HepG2 (cell line): ENCODE results near the gene ZNF230. TPM values are rescaled to one million over a fixed set of nuclear protein-coding genes. Genes with fewer than 3 reads are reported as not detected.

ENCODE experiments used
- ELF1 ChIP-seq: sonication (generic); formaldehyde crosslinking; IDR thresholded peaks from 2 replicates; pipeline ENCODE4 v1.4.0; 2020; ENCODE audit warnings: missing genetic modification reagents
- ERF ChIP-seq: IDR thresholded peaks from 2 replicates; pipeline ENCODE4 v1.6.1; 2018; ENCODE audit warnings: missing biosample characterization, missing genetic modification reagents
- ESRRA ChIP-seq: sonication (generic); formaldehyde crosslinking; IDR thresholded peaks from 2 replicates; pipeline ENCODE4 v1.5.1; 2020; ENCODE audit warnings: mild to moderate bottlenecking, low read depth, missing genetic modification reagents
- ETV6 ChIP-seq: sonication (generic); formaldehyde crosslinking; conservative IDR thresholded peaks from 2 replicates; pipeline ENCODE4 v1.4.0; 2020; ENCODE audit warnings: missing genetic modification reagents
- FOXA1 ChIP-seq, 2 experiments: fragments of 450-650 bp in 1 of 2; sonication (generic) in 1 of 2; formaldehyde crosslinking in 1 of 2; IDR thresholded peaks; 2 replicates each; pipeline versions ENCODE4 v1.4.0 to v1.6.1; 2016 to 2020; ENCODE audit warnings: missing genetic modification reagents in 1 of 2
- FOXP1 ChIP-seq, 2 experiments: fragments of 450-650 bp in 1 of 2; IDR thresholded peaks; 2 replicates each; pipeline ENCODE4 v1.6.1; 2017 to 2018; ENCODE audit warnings: antibody characterized with exemption in 1 of 2
- NFYB ChIP-seq: sonication (generic); formaldehyde crosslinking; IDR thresholded peaks from 2 replicates; pipeline ENCODE4 v1.4.0; 2020; ENCODE audit warnings: missing genetic modification reagents
- ONECUT2 ChIP-seq: sonication (generic); formaldehyde crosslinking; IDR thresholded peaks from 2 replicates; pipeline ENCODE4 v1.4.0; 2020; ENCODE audit warnings: missing genetic modification reagents
- PHF20 ChIP-seq: sonication (generic); formaldehyde crosslinking; IDR thresholded peaks from 2 replicates; pipeline ENCODE4 v1.5.0; 2020; ENCODE audit warnings: mild to moderate bottlenecking, missing genetic modification reagents
- SP1 ChIP-seq, 2 experiments: fragments of 450-650 bp in 1 of 2; sonication (generic) in 1 of 2; formaldehyde crosslinking in 1 of 2; IDR thresholded peaks; 2 replicates each; pipeline versions ENCODE4 v1.4.0 to v1.6.1; 2016 to 2020; ENCODE audit warnings: missing genetic modification reagents in 1 of 2
- SUZ12 ChIP-seq: fragments of 150-350 bp; IDR thresholded peaks from 2 replicates; pipeline ENCODE4 v1.6.1; 2014; ENCODE audit warnings: low read depth, low read length
- ZNF143 ChIP-seq: sonication (generic); formaldehyde crosslinking; IDR thresholded peaks from 2 replicates; pipeline ENCODE4 v1.4.0; 2020; ENCODE audit warnings: missing genetic modification reagents
- ZNF335 ChIP-seq: sonication (generic); formaldehyde crosslinking; IDR thresholded peaks from 2 replicates; pipeline ENCODE4 v1.4.0; 2020; ENCODE audit warnings: missing genetic modification reagents
- ZNF691 ChIP-seq: sonication (generic); formaldehyde crosslinking; IDR thresholded peaks from 2 replicates; pipeline ENCODE4 v1.4.0; 2020; ENCODE audit warnings: missing genetic modification reagents, low read depth, mild to moderate bottlenecking, borderline replicate concordance
- ZSCAN31 ChIP-seq: sonication (generic); formaldehyde crosslinking; IDR thresholded peaks from 2 replicates; pipeline ENCODE4 v1.5.0; 2020; ENCODE audit warnings: low read depth, mild to moderate bottlenecking, missing genetic modification reagents
- polyA plus RNA-seq, 8 experiments: library from polyadenylated mRNA; depleted of rRNA in 3 of 8; stranded (reverse) in 7 of 8; unstranded in 1 of 8; fragments of >200 nt; fragmentation: Illumina TruSeq in 4 of 8; extraction: Trizol in 4 of 8; gene quantifications; 2 replicates each; pipeline versions ENCODE4 v1.2.1 to v1.2.3, GENCODE V29; 2011 to 2016; ENCODE audit warnings: low read depth in 4 of 8, missing spikeins in 1 of 8, mixed read lengths in 1 of 8; ENCODE audit not compliant: insufficient read depth in 1 of 8
- total RNA-seq, 5 experiments: library from RNA; depleted of rRNA; stranded (reverse); fragments of >200 nt; fragmentation: Illumina TruSeq; extraction: Trizol; gene quantifications; 2 replicates each; pipeline ENCODE4 v1.2.3, GENCODE V29; 2016; ENCODE audit warnings: low read depth in 1 of 5
- TF ChIP-seq, protein P1 (sequence below), 2 experiments: sonication (generic) in 1 of 2; formaldehyde crosslinking in 1 of 2; IDR thresholded peaks; 2 replicates each; pipeline versions ENCODE4 v1.4.0 to v1.6.1; 2016 to 2020; ENCODE audit warnings: borderline replicate concordance in 1 of 2, low read depth in 1 of 2, mild to moderate bottlenecking in 1 of 2, missing genetic modification reagents in 1 of 2
- TF ChIP-seq, protein P2 (sequence below): sonication (generic); formaldehyde crosslinking; IDR thresholded peaks from 2 replicates; pipeline ENCODE4 v1.4.0; 2020; ENCODE audit warnings: missing genetic modification reagents
- TF ChIP-seq, protein P3 (sequence below): sonication (generic); formaldehyde crosslinking; IDR thresholded peaks from 2 replicates; pipeline ENCODE4 v1.8.0; 2022; ENCODE audit warnings: missing genetic modification reagents, low read depth, mild to moderate bottlenecking, borderline replicate concordance

The ZNF230 gene
- total and polyA plus RNA-seq, 2 of the 13 experiments (the other 11 are each of a cell fraction or from before 2014, with no cell fraction given), result 2.4 to 5.5 TPM

DNA sequence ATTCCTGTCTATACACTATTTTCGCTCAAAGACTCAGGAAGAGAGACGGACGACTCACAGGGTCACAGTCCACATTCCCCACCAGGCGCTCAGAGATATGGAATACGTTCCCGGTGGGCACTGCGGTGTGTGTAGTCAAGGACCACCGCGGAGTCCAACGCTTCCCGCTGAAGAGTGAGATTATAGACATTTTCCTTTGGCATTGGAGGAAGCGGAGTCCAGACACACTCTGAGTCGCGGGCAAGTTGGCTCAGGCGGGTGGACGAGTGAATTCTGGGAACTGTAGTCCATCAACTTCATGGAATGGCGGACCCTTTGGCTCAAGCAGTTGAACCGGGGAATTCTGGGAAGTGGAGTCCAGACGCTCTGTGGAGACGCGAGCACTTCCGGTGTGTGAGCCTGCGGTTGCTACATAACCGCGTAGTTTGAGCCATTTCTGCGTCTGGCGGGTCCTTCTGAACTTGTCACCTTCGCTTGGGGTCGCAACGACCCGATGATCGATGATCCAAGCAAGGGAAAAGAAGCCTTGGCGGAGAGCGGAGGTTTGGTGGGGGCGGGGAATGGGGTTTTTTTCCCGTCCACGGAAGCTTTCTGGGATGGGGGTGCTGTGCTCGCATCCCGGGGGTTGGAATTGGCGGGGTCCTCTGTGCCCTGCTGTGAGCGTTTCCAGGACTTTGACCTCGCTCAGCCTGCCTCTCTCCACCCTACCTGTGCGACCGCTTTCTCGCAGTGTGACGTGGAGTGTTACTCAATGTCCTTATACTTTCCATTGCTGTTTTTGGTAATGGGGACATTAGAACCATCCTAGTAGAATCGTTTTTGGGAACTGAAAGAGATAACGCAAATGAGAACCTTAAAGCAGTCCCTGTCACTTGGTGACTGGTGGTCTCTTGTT lies at the start of gene ZNF230 (continued):
- TF ChIP-seq, protein P1, sequence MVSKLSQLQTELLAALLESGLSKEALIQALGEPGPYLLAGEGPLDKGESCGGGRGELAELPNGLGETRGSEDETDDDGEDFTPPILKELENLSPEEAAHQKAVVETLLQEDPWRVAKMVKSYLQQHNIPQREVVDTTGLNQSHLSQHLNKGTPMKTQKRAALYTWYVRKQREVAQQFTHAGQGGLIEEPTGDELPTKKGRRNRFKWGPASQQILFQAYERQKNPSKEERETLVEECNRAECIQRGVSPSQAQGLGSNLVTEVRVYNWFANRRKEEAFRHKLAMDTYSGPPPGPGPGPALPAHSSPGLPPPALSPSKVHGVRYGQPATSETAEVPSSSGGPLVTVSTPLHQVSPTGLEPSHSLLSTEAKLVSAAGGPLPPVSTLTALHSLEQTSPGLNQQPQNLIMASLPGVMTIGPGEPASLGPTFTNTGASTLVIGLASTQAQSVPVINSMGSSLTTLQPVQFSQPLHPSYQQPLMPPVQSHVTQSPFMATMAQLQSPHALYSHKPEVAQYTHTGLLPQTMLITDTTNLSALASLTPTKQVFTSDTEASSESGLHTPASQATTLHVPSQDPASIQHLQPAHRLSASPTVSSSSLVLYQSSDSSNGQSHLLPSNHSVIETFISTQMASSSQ (IDR thresholded peaks at IDR 0.05; ENCODE audit: low read depth), result 0 out of 2 replicates have a peak, but pooled peaks have one; percentile 27
- TF ChIP-seq, protein P1 (CRISPR knock-in tag; IDR thresholded peaks at IDR 0.05; ENCODE audit: borderline replicate concordance), result no peak
- TF ChIP-seq ZNF143 (CRISPR knock-in tag) (peak; percentile 96), ZNF691 (CRISPR knock-in tag) (0 out of 2 replicates have a peak, but pooled peaks have one; percentile 61), PHF20 (CRISPR knock-in tag) (peak; percentile 86), FOXA1 (IDR thresholded peaks at IDR 0.05) (no peak), FOXA1 (CRISPR knock-in tag; IDR thresholded peaks at IDR 0.05) (no peak), FOXP1 (IDR thresholded peaks at IDR 0.05) (no peak), FOXP1 (CRISPR knock-in tag; IDR thresholded peaks at IDR 0.05) (no peak), ERF (CRISPR knock-in tag) (no peak), ZNF335 (CRISPR knock-in tag) (peak; percentile 79), ZSCAN31 (CRISPR knock-in tag) (0 out of 2 replicates have a peak, but pooled peaks have one; percentile 50), SUZ12 (peak; percentile 77), NFYB (CRISPR knock-in tag) (peak; percentile 28; the same call in 1 of the 2 replicates), ELF1 (CRISPR knock-in tag) (peak; percentile 96), ETV6 (CRISPR knock-in tag) (no peak), ONECUT2 (peak; percentile 16; the same call in 1 of the 2 replicates), SP1 (IDR thresholded peaks at IDR 0.05) (no peak), SP1 (CRISPR knock-in tag; IDR thresholded peaks at IDR 0.05) (no peak), ESRRA (0 out of 2 replicates have a peak, but pooled peaks have one; percentile 24)
- TF ChIP-seq, protein P2, sequence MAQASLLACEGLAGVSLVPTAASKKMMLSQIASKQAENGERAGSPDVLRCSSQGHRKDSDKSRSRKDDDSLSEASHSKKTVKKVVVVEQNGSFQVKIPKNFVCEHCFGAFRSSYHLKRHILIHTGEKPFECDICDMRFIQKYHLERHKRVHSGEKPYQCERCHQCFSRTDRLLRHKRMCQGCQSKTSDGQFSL, result peak; percentile 76
- TF ChIP-seq, protein P3, sequence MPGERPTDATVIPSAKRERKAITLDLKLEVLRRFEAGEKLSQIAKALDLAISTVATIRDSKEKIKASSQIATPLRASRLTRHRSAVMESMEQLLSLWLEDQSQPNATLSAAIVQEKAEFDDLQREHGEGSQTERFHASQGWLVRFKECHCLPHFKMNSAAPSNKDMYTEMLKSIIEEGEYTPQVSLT (CRISPR knock-in tag), result no peak
